Keratinocyte (primary cell): ENCODE results near the gene CYP19A1. TPM values are rescaled to one million over a fixed set of nuclear protein-coding genes. Genes with fewer than 3 reads are reported as not detected.

Source experiments
- DNase-seq: peaks from one replicate; pipeline ENCODE4 v3.0.0-alpha.2; 2011; ENCODE audit warnings: low read depth, missing footprints, low spot score
- FAIRE-seq: peaks from 2 replicates; lab custom pipeline; 2011; peaks lifted over from hg19 to GRCh38; lab: Jason Lieb, UNC
- H2AFZ ChIP-seq: 2 replicates; pipeline ENCODE4 v1.6.0; 2012; ENCODE audit warnings: low read length, control low read depth, inconsistent platforms; ENCODE audit not compliant: control insufficient read depth
- H3K27ac ChIP-seq: 2 replicates; pipeline ENCODE4 v1.5.1; 2011; ENCODE audit warnings: low read length; ENCODE audit not compliant: control insufficient read depth, insufficient read depth
- H3K27me3 ChIP-seq: 3 replicates; pipeline ENCODE4 v1.6.0; 2011; ENCODE audit warnings: low read length; ENCODE audit not compliant: control insufficient read depth, insufficient read depth; ENCODE audit errors: extremely low read depth
- H3K36me3 ChIP-seq, 2 experiments: 2 replicates in 1 of 2; 3 replicates in 1 of 2; pipeline ENCODE4 v1.5.1; 2011; ENCODE audit warnings: low read length in 2 of 2, mild to moderate bottlenecking in 1 of 2; ENCODE audit not compliant: control insufficient read depth in 2 of 2, insufficient read depth in 2 of 2; ENCODE audit errors: extremely low read depth in 1 of 2
- H3K4me1 ChIP-seq: 3 replicates; pipeline ENCODE4 v1.5.1; 2011; ENCODE audit warnings: low read length; ENCODE audit not compliant: control insufficient read depth, insufficient read depth; ENCODE audit errors: extremely low read depth
- H3K4me2 ChIP-seq: 3 replicates; pipeline ENCODE4 v1.6.0; 2011; ENCODE audit warnings: low read depth, low read length; ENCODE audit not compliant: control insufficient read depth, insufficient read depth; ENCODE audit errors: extremely low read depth
- H3K4me3 ChIP-seq, 3 experiments: fragments of 200-600 bp in 1 of 3; sonication (generic) in 1 of 3; 2 replicates in 2 of 3; 3 replicates in 1 of 3; pipeline ENCODE4 v1.5.1; 2011 to 2016; ENCODE audit warnings: low read length in 3 of 3, mild to moderate bottlenecking in 3 of 3, control low read depth in 2 of 3, inconsistent platforms in 1 of 3, low read depth in 1 of 3, mixed read lengths in 1 of 3, mixed run types in 1 of 3, moderate library complexity in 1 of 3; ENCODE audit not compliant: control insufficient read depth in 2 of 3, insufficient read depth in 2 of 3; ENCODE audit errors: extremely low read depth in 1 of 3
- H3K79me2 ChIP-seq: 2 replicates; pipeline ENCODE4 v1.6.0; 2012; ENCODE audit warnings: low read length; ENCODE audit not compliant: control insufficient read depth, insufficient read depth
- H3K9ac ChIP-seq: 3 replicates; pipeline ENCODE4 v1.6.0; 2011; ENCODE audit warnings: low read length; ENCODE audit not compliant: control insufficient read depth, insufficient read depth; ENCODE audit errors: extremely low read depth
- H3K9me1 ChIP-seq: 3 replicates; pipeline ENCODE4 v1.6.0; 2011; ENCODE audit warnings: low read length; ENCODE audit not compliant: control insufficient read depth, insufficient read depth; ENCODE audit errors: extremely low read depth
- H3K9me3 ChIP-seq: 2 replicates; pipeline ENCODE4 v1.5.1; 2012; ENCODE audit warnings: low read depth, low read length; ENCODE audit not compliant: control insufficient read depth
- H4K20me1 ChIP-seq: 3 replicates; pipeline ENCODE4 v1.6.0; 2011; ENCODE audit warnings: low read length; ENCODE audit not compliant: control insufficient read depth, insufficient read depth; ENCODE audit errors: extremely low read depth
- EZH2 ChIP-seq: IDR thresholded peaks from one replicate; pipeline ENCODE4 v1.6.1; 2012; ENCODE audit warnings: inconsistent platforms, mild to moderate bottlenecking, low read length, moderate library complexity
- dilution Hi-C: fragments of 300-500 bp; cut with MboI; formaldehyde crosslinking; loops from one replicate; pipeline ENCODE4 v1.7.0; 2020; ENCODE audit warnings: low sequenced_read_pairs; ENCODE audit not compliant: extremely low pct_ligation_motif_present
- polyA plus RNA-seq, 5 experiments: library from polyadenylated mRNA; depleted of rRNA in 3 of 5; stranded (reverse) in 3 of 5; stranded (forward) in 1 of 5; unstranded in 1 of 5; fragments of >200 nt; gene quantifications; 1 replicate in 1 of 5; 2 replicates in 3 of 5; 3 replicates in 1 of 5; pipeline versions ENCODE4 v1.2.1 to v1.2.3, GENCODE V29; 2011 to 2012; ENCODE audit warnings: missing spikeins in 2 of 5, low read depth in 1 of 5, low replicate concordance in 1 of 5
- TF ChIP-seq, protein P1 (sequence below), 3 experiments: IDR thresholded peaks in 1 of 3; conservative IDR thresholded peaks in 1 of 3; optimal IDR thresholded peaks in 1 of 3; 2 replicates in 2 of 3; 3 replicates in 1 of 3; pipeline versions ENCODE3 to v1.5.1; 2011; ENCODE audit warnings: low read length in 3 of 3, mild to moderate bottlenecking in 3 of 3, moderate library complexity in 2 of 3, control low read depth in 1 of 3, inconsistent platforms in 1 of 3; ENCODE audit not compliant: insufficient read depth in 2 of 3; ENCODE audit errors: extremely low read depth in 1 of 3

CYP19A1 gene
- polyA plus RNA-seq, 1 donor (not counting 4 experiments of a cell fraction or from before 2014, with no cell fraction given): not detected

DNA sequence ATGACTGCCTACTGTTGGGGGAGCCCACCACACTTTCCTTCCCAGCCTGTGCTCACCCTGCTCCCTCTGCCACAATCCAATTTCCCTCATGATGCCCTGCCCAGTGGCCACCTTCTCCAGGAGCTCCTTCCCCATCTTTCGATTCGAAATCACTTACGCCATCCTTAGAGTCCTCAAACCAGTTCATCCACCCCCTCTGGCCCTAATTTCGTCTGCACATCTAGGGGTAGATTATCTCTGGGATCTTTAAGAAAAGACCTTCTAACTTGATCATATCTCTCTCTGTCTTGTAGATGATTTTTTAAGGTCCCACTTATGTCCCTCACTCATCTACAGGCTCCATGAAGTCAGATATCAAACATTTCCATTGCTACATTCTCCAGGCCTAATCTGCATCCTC, 17.1 kb downstream of the CYP19A1 start:
- H3K4me3 ChIP-seq: no peak overlapping the region
- no peaks in the 10 kb centered on the region for H3K9me3 ChIP-seq
- H2AFZ ChIP-seq: no peak overlapping the region
- dilution Hi-C loops: no loop called here
- H3K4me2 ChIP-seq: no peak overlapping the region
- H4K20me1 ChIP-seq: no peaks in the 10 kb centered on the region
- H3K27me3 ChIP-seq: peaks cover 3% of the 10 kb centered on the region
- H3K9me1 ChIP-seq: no peaks in the 10 kb centered on the region
- DNase-seq (no peak), FAIRE-seq (no peak)
- no peak overlapping the region for H3K9ac ChIP-seq
- no peak overlapping the region for H3K27ac ChIP-seq
- H3K79me2 ChIP-seq: no peaks in the 10 kb centered on the region
- no peaks in the 10 kb centered on the region for H3K4me1 ChIP-seq
- no peaks in the 10 kb centered on the region for H3K36me3 ChIP-seq
- TF ChIP-seq, protein P1, sequence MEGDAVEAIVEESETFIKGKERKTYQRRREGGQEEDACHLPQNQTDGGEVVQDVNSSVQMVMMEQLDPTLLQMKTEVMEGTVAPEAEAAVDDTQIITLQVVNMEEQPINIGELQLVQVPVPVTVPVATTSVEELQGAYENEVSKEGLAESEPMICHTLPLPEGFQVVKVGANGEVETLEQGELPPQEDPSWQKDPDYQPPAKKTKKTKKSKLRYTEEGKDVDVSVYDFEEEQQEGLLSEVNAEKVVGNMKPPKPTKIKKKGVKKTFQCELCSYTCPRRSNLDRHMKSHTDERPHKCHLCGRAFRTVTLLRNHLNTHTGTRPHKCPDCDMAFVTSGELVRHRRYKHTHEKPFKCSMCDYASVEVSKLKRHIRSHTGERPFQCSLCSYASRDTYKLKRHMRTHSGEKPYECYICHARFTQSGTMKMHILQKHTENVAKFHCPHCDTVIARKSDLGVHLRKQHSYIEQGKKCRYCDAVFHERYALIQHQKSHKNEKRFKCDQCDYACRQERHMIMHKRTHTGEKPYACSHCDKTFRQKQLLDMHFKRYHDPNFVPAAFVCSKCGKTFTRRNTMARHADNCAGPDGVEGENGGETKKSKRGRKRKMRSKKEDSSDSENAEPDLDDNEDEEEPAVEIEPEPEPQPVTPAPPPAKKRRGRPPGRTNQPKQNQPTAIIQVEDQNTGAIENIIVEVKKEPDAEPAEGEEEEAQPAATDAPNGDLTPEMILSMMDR (optimal IDR thresholded peaks at IDR 0.05 in 1 of 3, IDR thresholded peaks at IDR 0.05 in 1 of 3, conservative IDR thresholded peaks at IDR 0.05 in 1 of 3; ENCODE audit: extremely low read depth in 1 of 3, insufficient read depth in 2 of 3, low read length in 3 of 3): no peak
- TF ChIP-seq EZH2: no peak

DNA sequence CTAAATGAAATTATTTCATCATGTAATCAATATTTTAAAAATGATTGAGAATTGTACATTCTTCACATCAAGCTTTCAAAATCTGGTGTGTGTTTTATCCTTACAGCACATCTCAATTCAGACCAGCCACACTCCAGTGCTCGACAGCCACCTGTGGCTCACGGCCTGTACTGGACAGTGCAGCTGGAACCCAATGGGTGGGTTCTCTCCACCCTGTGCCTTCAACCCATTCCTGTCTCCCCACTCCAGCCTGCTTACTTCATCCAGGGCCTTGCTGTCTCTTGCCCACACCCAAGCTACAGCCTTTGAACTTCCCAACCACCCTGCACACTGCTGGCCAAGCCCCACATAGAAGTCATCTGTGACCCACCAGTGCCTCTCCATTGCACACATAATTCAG, 17.6 kb downstream of the CYP19A1 start:
- TF ChIP-seq, protein P1 (optimal IDR thresholded peaks at IDR 0.05 in 1 of 3, IDR thresholded peaks at IDR 0.05 in 1 of 3, conservative IDR thresholded peaks at IDR 0.05 in 1 of 3; ENCODE audit: extremely low read depth in 1 of 3, insufficient read depth in 2 of 3, low read length in 3 of 3): no peak
- no peak for TF ChIP-seq EZH2
- Histone ChIP-seq H4K20me1 (no peaks in the 10 kb centered on the region), H3K4me1 (no peaks in the 10 kb centered on the region), H3K27ac (no peak overlapping the region), H2AFZ (no peak overlapping the region), H3K27me3 (peaks cover 3% of the 10 kb centered on the region), H3K4me2 (no peak overlapping the region), H3K4me3 (no peak overlapping the region), H3K9me1 (no peaks in the 10 kb centered on the region), H3K79me2 (no peaks in the 10 kb centered on the region), H3K36me3 (no peaks in the 10 kb centered on the region), H3K9ac (no peak overlapping the region), H3K9me3 (no peaks in the 10 kb centered on the region)
- FAIRE-seq (no peak), DNase-seq (no peak)
- dilution Hi-C loops: no loop called here
